DOHH2 (cell line): ENCODE data around the gene HIVEP2.

ENCODE experiments used
- EZH2phosphoT487 ChIP-seq: fragments of 200-600 bp; sonication (generic); IDR thresholded peaks from 2 replicates; pipeline ENCODE4 v1.6.1; 2017; ENCODE audit warnings: borderline replicate concordance, mild to moderate bottlenecking, antibody characterized with exemption, low read length, moderate library complexity, mixed read lengths
- TF ChIP-seq, protein P1 (sequence below): fragments of 200-600 bp; sonication (generic); IDR thresholded peaks from one replicate; pipeline ENCODE4 v1.5.1; 2014; ENCODE audit warnings: antibody characterized with exemption, mild to moderate bottlenecking, low read depth, low read length; ENCODE audit not compliant: poor library complexity, severe bottlenecking

DNA sequence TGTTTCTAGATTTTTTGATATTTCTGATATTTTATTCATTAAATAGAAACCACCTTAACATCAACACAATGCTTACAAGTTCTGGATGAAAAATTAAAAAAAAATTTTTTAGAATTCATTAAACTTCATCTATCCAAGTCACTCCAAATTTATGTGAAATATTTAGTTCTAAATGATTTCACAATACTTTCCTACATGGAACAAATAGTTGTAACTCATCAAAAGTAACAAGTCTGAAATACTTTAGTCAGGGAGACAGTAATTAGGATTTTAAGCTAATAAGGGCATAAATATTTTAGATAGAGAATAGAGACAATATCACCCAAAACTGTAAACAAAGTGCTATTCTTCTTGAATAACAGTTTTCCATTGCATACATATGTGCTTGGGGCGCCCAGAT is 147.8 kb downstream of the HIVEP2 start:
- TF ChIP-seq, protein P1, sequence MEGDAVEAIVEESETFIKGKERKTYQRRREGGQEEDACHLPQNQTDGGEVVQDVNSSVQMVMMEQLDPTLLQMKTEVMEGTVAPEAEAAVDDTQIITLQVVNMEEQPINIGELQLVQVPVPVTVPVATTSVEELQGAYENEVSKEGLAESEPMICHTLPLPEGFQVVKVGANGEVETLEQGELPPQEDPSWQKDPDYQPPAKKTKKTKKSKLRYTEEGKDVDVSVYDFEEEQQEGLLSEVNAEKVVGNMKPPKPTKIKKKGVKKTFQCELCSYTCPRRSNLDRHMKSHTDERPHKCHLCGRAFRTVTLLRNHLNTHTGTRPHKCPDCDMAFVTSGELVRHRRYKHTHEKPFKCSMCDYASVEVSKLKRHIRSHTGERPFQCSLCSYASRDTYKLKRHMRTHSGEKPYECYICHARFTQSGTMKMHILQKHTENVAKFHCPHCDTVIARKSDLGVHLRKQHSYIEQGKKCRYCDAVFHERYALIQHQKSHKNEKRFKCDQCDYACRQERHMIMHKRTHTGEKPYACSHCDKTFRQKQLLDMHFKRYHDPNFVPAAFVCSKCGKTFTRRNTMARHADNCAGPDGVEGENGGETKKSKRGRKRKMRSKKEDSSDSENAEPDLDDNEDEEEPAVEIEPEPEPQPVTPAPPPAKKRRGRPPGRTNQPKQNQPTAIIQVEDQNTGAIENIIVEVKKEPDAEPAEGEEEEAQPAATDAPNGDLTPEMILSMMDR, result no peak
- TF ChIP-seq EZH2phosphoT487, result no peak
